Transverse colon (tissue), 4 donors: ENCODE results near the gene ALDH16A1. TPM values are rescaled to one million over a fixed set of nuclear protein-coding genes. Genes with fewer than 3 reads are reported as not detected.

Experiments
- DNase-seq: peaks from one replicate; pipeline ENCODE4 v3.0.0-alpha.2; 2019
- H3K27ac ChIP-seq, 4 donors: fragments of 200-600 bp; sonication (generic); 2 replicates each; pipeline ENCODE4 v1.5.1; 2016 to 2018; ENCODE audit warnings: inconsistent platforms in 4 of 4
- H3K27me3 ChIP-seq: fragments of 200-600 bp; sonication (generic); 2 replicates; pipeline ENCODE4 v1.5.1; 2017; ENCODE audit warnings: inconsistent platforms
- H3K36me3 ChIP-seq, 4 donors: fragments of 200-600 bp; sonication (generic); 2 replicates each; pipeline ENCODE4 v1.5.1; 2017 to 2019; ENCODE audit warnings: inconsistent platforms in 4 of 4
- H3K4me1 ChIP-seq, 4 donors: fragments of 200-600 bp; sonication (generic); 2 replicates each; pipeline ENCODE4 v1.5.1; 2017 to 2020; ENCODE audit warnings: inconsistent platforms in 4 of 4
- H3K4me3 ChIP-seq, 4 donors: fragments of 200-600 bp; sonication (generic); 1 replicate in 1 of 4; 2 replicates in 3 of 4; pipeline versions ENCODE4 v1.5.1 to v1.6.1; 2017 to 2019; ENCODE audit warnings: inconsistent platforms in 4 of 4
- H3K9me3 ChIP-seq, 2 donors: fragments of 200-600 bp; sonication (generic); 2 replicates each; pipeline ENCODE4 v1.5.1; 2017 to 2019; ENCODE audit warnings: inconsistent platforms in 2 of 2
- CTCF ChIP-seq, 5 experiments: fragments of 200-600 bp in 3 of 5; fragments of 450-650 bp in 2 of 5; sonication (generic) in 3 of 5; IDR thresholded peaks; 1 replicate in 2 of 5; 2 replicates in 3 of 5; pipeline ENCODE4 v1.5.1; 2016 to 2017; ENCODE audit warnings: antibody characterized with exemption in 5 of 5, inconsistent platforms in 3 of 5, mild to moderate bottlenecking in 2 of 5, moderate library complexity in 1 of 5
- EP300 ChIP-seq: sonication (generic); formaldehyde crosslinking; IDR thresholded peaks from one replicate; pipeline ENCODE4 v1.6.1; 2017; ENCODE audit warnings: antibody characterized with exemption, low read depth
- POLR2A ChIP-seq: fragments of 450-650 bp; IDR thresholded peaks from one replicate; pipeline ENCODE4 v1.6.1; 2016; ENCODE audit warnings: antibody characterized with exemption, mild to moderate bottlenecking, moderate library complexity
- POLR2AphosphoS5 ChIP-seq, 3 donors: sonication (generic); formaldehyde crosslinking; IDR thresholded peaks; one replicate each; pipeline ENCODE4 v1.6.1; 2016; ENCODE audit warnings: antibody characterized with exemption in 3 of 3
- WGBS, 2 donors: methylation state at CpG; one replicate each; pipeline ENCODE4 v1.1.5; 2018; ENCODE audit warnings: low coverage in 1 of 2; 5-methylcytosine and 5-hydroxymethylcytosine counted together
- in situ Hi-C, 4 donors: fragments of 200-750 bp; cut with MboI; loops; one replicate each; pipeline versions ENCODE4 v1.15.0 to v1.15.1; 2017; ENCODE audit warnings: low sequenced_read_pairs in 3 of 4, low pct_ligation_motif_present in 1 of 4, low pct_unique_long_range_greater_than_20kb in 1 of 4
- intact Hi-C: fragments of 100-400 bp; cut with DNase I; formaldehyde crosslinking; loops from one replicate; pipeline ENCODE4 v1.15.1; 2023; ENCODE audit warnings: low total_unique reads
- total RNA-seq, 4 donors: library from RNA; depleted of rRNA; stranded (reverse); fragments of >200 nt; gene quantifications; one replicate each; pipeline ENCODE4 v1.1.0, GENCODE V29; 2016

The ALDH16A1 gene
- total RNA-seq, 4 donors from 2014 or later: 24.3 to 465 (median 43.1) TPM

GRCh38 chr19:49418511-49418910, 34.5 kb upstream of the ALDH16A1 start:
- WGBS, 2 donors: 40 to 69% methylated on average over 1 to 5 of the region's 5 CpGs
- Histone ChIP-seq H3K9me3 (no peaks in the 10 kb centered on the region), H3K4me1 (peaks cover 3 to 23% (median 18%) of the 10 kb centered on the region in 4 donors), H3K27ac (no peak overlapping the region), H3K27me3 (peaks cover 82% of the 10 kb centered on the region), H3K36me3 (no peaks in the 10 kb centered on the region), H3K4me3 (no peak overlapping the region)
- no peak for TF ChIP-seq POLR2AphosphoS5 (IDR thresholded peaks at IDR 0.05)
- TF ChIP-seq POLR2A: no peak
- no peak for TF ChIP-seq EP300
- TF ChIP-seq CTCF (IDR thresholded peaks at IDR 0.05): no peak
- intact Hi-C loops (no loop called here), in situ Hi-C loops (no loop called here)
- DNase-seq: no peak

GRCh38 chr19:49419173-49419572, 33.9 kb upstream of the ALDH16A1 start:
- intact Hi-C loops: no loop called here
- WGBS, 2 donors: 56% methylated on average over 2 of the region's 2 CpGs; no CpG with 5 or more reads in 1 of the 2 donors
- TF ChIP-seq EP300 (no peak), CTCF (IDR thresholded peaks at IDR 0.05) (no peak), POLR2A (no peak), POLR2AphosphoS5 (IDR thresholded peaks at IDR 0.05) (no peak)
- no peak overlapping the region for H3K27ac ChIP-seq
- H3K4me3 ChIP-seq: no peak overlapping the region
- peaks cover 89% of the 10 kb centered on the region for H3K27me3 ChIP-seq
- in situ Hi-C loops: no loop called here
- DNase-seq: no peak
- H3K4me1 ChIP-seq: peaks cover 3 to 27% (median 18%) of the 10 kb centered on the region in 4 donors
- H3K36me3 ChIP-seq: no peaks in the 10 kb centered on the region
- H3K9me3 ChIP-seq: no peaks in the 10 kb centered on the region

- Histone ChIP-seq H3K27ac (no peak overlapping the region), H3K9me3 (no peaks in the 10 kb centered on the region), H3K4me1 (peaks cover 3 to 27% (median 18%) of the 10 kb centered on the region in 4 donors), H3K36me3 (no peaks in the 10 kb centered on the region), H3K27me3 (peaks cover 97% of the 10 kb centered on the region), H3K4me3 (no peak overlapping the region)
- no peak for DNase-seq
- 74 to 86% methylated on average over 2 of the region's 2 CpGs for WGBS, 2 donors
- intact Hi-C loops: no loop called here
- TF ChIP-seq CTCF (IDR thresholded peaks at IDR 0.05) (no peak), POLR2AphosphoS5 (IDR thresholded peaks at IDR 0.05) (no peak), EP300 (no peak), POLR2A (no peak)
- in situ Hi-C loops: no loop called here
Observed at GRCh38 chr19:49420227-49420626, 32.8 kb upstream of the ALDH16A1 start.

GRCh38 chr19:49421039-49421877, 31.8 kb upstream of the ALDH16A1 start:
- H3K9me3 ChIP-seq: no peaks in the 10 kb centered on the region
- TF ChIP-seq POLR2AphosphoS5 (IDR thresholded peaks at IDR 0.05): no peak
- TF ChIP-seq EP300: no peak
- TF ChIP-seq POLR2A: no peak
- no peak for TF ChIP-seq CTCF (IDR thresholded peaks at IDR 0.05)
- in situ Hi-C loops: no loop called here
- DNase-seq: peak; percentile 42
- intact Hi-C loops: no loop called here
- no peak overlapping the region for H3K27ac ChIP-seq
- H3K4me1 ChIP-seq: peaks cover 3 to 27% (median 18%) of the 10 kb centered on the region in 4 donors
- H3K4me3 ChIP-seq: peak overlapping the region in 1 of 4 donors; percentile 25
- H3K36me3 ChIP-seq: no peaks in the 10 kb centered on the region
- WGBS, 2 donors: 14 to 37% methylated on average over 3 to 48 of the region's 48 CpGs
- peaks cover 100% of the 10 kb centered on the region for H3K27me3 ChIP-seq
